H9 (cell line): ENCODE data around the gene SHB. TPM values are rescaled to one million over a fixed set of nuclear protein-coding genes. Genes with fewer than 3 reads are reported as not detected.

Source experiments
- DNase-seq: peaks from one replicate; pipeline ENCODE4 v3.0.0-alpha.2; 2017
- H2AFZ ChIP-seq: one replicate; pipeline ENCODE4 v1.6.1; 2013; ENCODE audit warnings: mild to moderate bottlenecking, low read length, control low read depth, moderate library complexity
- H2AK5ac ChIP-seq: 2 replicates; pipeline ENCODE4 v1.6.1; 2013; ENCODE audit warnings: low read length, control low read depth, mixed read lengths; ENCODE audit not compliant: insufficient read length
- H2BK120ac ChIP-seq: one replicate; pipeline ENCODE4 v1.6.1; 2013; ENCODE audit warnings: low read depth, mild to moderate bottlenecking, low read length, control low read depth, inconsistent platforms; ENCODE audit not compliant: poor library complexity, severe bottlenecking
- H2BK12ac ChIP-seq: 2 replicates; pipeline ENCODE4 v1.6.1; 2013; ENCODE audit warnings: low read length, control low read depth, mixed read lengths, low read depth; ENCODE audit not compliant: insufficient read length
- H2BK15ac ChIP-seq: 2 replicates; pipeline ENCODE4 v1.6.1; 2013; ENCODE audit warnings: low read depth, low read length, control low read depth
- H2BK20ac ChIP-seq: one replicate; pipeline ENCODE4 v1.6.1; 2013; ENCODE audit warnings: low read depth, mild to moderate bottlenecking, low read length, control low read depth, inconsistent platforms; ENCODE audit not compliant: poor library complexity, severe bottlenecking
- H2BK5ac ChIP-seq: 2 replicates; pipeline ENCODE4 v1.6.1; 2013; ENCODE audit warnings: low read length, control low read depth, mixed read lengths; ENCODE audit not compliant: insufficient read length
- H3K14ac ChIP-seq: 2 replicates; pipeline ENCODE4 v1.6.1; 2013; ENCODE audit warnings: low read length, control low read depth; ENCODE audit not compliant: insufficient read depth
- H3K18ac ChIP-seq: 2 replicates; pipeline ENCODE4 v1.6.1; 2013; ENCODE audit warnings: low read depth, mild to moderate bottlenecking, mixed read lengths, low read length, control low read depth; ENCODE audit not compliant: insufficient read length
- H3K23ac ChIP-seq: 2 replicates; pipeline ENCODE4 v1.6.1; 2013; ENCODE audit warnings: low read length, control low read depth, mixed read lengths, low read depth; ENCODE audit not compliant: insufficient read length
- H3K23me2 ChIP-seq: 2 replicates; pipeline ENCODE4 v1.6.1; 2013; ENCODE audit warnings: low read depth, mild to moderate bottlenecking, mixed read lengths, low read length, control low read depth; ENCODE audit not compliant: insufficient read length, poor library complexity, severe bottlenecking
- H3K27ac ChIP-seq: 2 replicates; pipeline ENCODE4 v1.5.1; 2013; ENCODE audit warnings: low read length, control low read depth, mixed read lengths, low read depth; ENCODE audit not compliant: insufficient read length
- H3K27me3 ChIP-seq: 2 replicates; pipeline ENCODE4 v1.6.1; 2013; ENCODE audit warnings: low read length, control low read depth, inconsistent platforms; ENCODE audit not compliant: insufficient read depth
- H3K4ac ChIP-seq: 2 replicates; pipeline ENCODE4 v1.6.1; 2013; ENCODE audit warnings: low read depth, mild to moderate bottlenecking, control low read depth, inconsistent platforms, low read length, moderate library complexity
- H3K4me1 ChIP-seq: 2 replicates; pipeline ENCODE4 v1.6.1; 2013; ENCODE audit warnings: low read length, control low read depth, inconsistent platforms; ENCODE audit not compliant: insufficient read depth
- H3K4me2 ChIP-seq: 2 replicates; pipeline ENCODE4 v1.6.1; 2013; ENCODE audit warnings: low read length, control low read depth, mixed read lengths; ENCODE audit not compliant: insufficient read length, insufficient read depth
- H3K56ac ChIP-seq: 2 replicates; pipeline ENCODE4 v1.6.1; 2013; ENCODE audit warnings: low read depth, mild to moderate bottlenecking, mixed read lengths, low read length, control low read depth; ENCODE audit not compliant: insufficient read length
- H3K79me1 ChIP-seq: 2 replicates; pipeline ENCODE4 v1.6.1; 2013; ENCODE audit warnings: low read depth, mild to moderate bottlenecking, moderate library complexity, low read length, control low read depth, inconsistent platforms; ENCODE audit not compliant: insufficient read depth, poor library complexity, severe bottlenecking
- H3K79me2 ChIP-seq: 2 replicates; pipeline ENCODE4 v1.6.1; 2013; ENCODE audit warnings: low read length, control low read depth, inconsistent platforms; ENCODE audit not compliant: insufficient read depth
- H3K9ac ChIP-seq: 2 replicates; pipeline ENCODE4 v1.6.1; 2013; ENCODE audit warnings: low read length, control low read depth, mixed read lengths; ENCODE audit not compliant: insufficient read length; ENCODE audit errors: extremely low read depth
- H3K9me3 ChIP-seq: one replicate; pipeline ENCODE4 v1.6.1; 2013; ENCODE audit warnings: low read depth, low read length, inconsistent platforms; ENCODE audit not compliant: control insufficient read depth
- H3T11ph ChIP-seq: one replicate; pipeline ENCODE4 v1.6.1; 2013; ENCODE audit warnings: mild to moderate bottlenecking, low read length, control low read depth, inconsistent platforms
- H4K20me1 ChIP-seq: one replicate; pipeline ENCODE4 v1.6.1; 2013; ENCODE audit not compliant: control insufficient read depth, insufficient read length, insufficient read depth
- H4K5ac ChIP-seq: 2 replicates; pipeline ENCODE4 v1.6.1; 2013; ENCODE audit warnings: low read depth, mild to moderate bottlenecking, mixed read lengths, low read length, control low read depth; ENCODE audit not compliant: insufficient read length
- H4K8ac ChIP-seq: replicated peaks from 2 replicates; pipeline ENCODE4 v1.6.1; 2013; ENCODE audit warnings: low read length, control low read depth, mixed read lengths, low read depth; ENCODE audit not compliant: insufficient read length
- H4K91ac ChIP-seq: 2 replicates; pipeline ENCODE4 v1.6.1; 2013; ENCODE audit warnings: low read depth, mild to moderate bottlenecking, moderate library complexity, mixed read lengths, low read length, control low read depth; ENCODE audit not compliant: insufficient read length
- H3K27ac Mint-ChIP-seq, 3 experiments: 2 replicates in 2 of 3; 3 replicates in 1 of 3; pipeline ENCODE4 v1.8.0; 2020 to 2021; ENCODE audit warnings: mixed read lengths in 3 of 3, mild to moderate bottlenecking in 1 of 3, moderate library complexity in 1 of 3
- H3K27me3 Mint-ChIP-seq: 2 replicates; pipeline ENCODE4 v1.8.0; 2021; ENCODE audit warnings: low read depth, mild to moderate bottlenecking, moderate library complexity, mixed read lengths
- H3K36me3 Mint-ChIP-seq, 3 experiments: 2 replicates in 2 of 3; 3 replicates in 1 of 3; pipeline ENCODE4 v1.8.0; 2020 to 2021; ENCODE audit warnings: low read depth in 3 of 3, mixed read lengths in 3 of 3; ENCODE audit not compliant: insufficient read depth in 1 of 3
- H3K4me1 Mint-ChIP-seq, 2 experiments: 2 replicates each; pipeline ENCODE4 v1.8.0; 2020; ENCODE audit warnings: mixed read lengths in 2 of 2
- H3K4me3 Mint-ChIP-seq, 2 experiments: 2 replicates in 1 of 2; 3 replicates in 1 of 2; pipeline ENCODE4 v1.8.0; 2020 to 2021; ENCODE audit warnings: mild to moderate bottlenecking in 2 of 2, mixed read lengths in 2 of 2, moderate library complexity in 1 of 2
- H3K9me3 Mint-ChIP-seq, 2 experiments: 2 replicates in 1 of 2; 3 replicates in 1 of 2; pipeline ENCODE4 v1.8.0; 2020; ENCODE audit warnings: mild to moderate bottlenecking in 2 of 2, mixed read lengths in 2 of 2, moderate library complexity in 1 of 2
- WGBS: extraction: QIAGEN DNeasy Blood & Tissue Kit; methylation state at CpG from one replicate; pipeline ENCODE4 v1.1.7; 2013; ENCODE audit warnings: missing lambda C conversion rate, low lambda C conversion rate, mixed read lengths; ENCODE audit not compliant: insufficient read length; ENCODE audit errors: extremely low coverage; 5-methylcytosine and 5-hydroxymethylcytosine counted together
- total RNA-seq: library from RNA; stranded (reverse); gene quantifications from 2 replicates; pipeline ENCODE4 v1.2.1, GENCODE V29; 2021
- TF ChIP-seq, protein P1 (sequence below): fragments of 200-600 bp; sonication (generic); conservative IDR thresholded peaks from 3 replicates; pipeline ENCODE4 v1.8.0; 2021; ENCODE audit warnings: antibody characterized with exemption, mild to moderate bottlenecking

The SHB gene
- total RNA-seq, 1 experiment from 2014 or later: 14.6 TPM

DNA sequence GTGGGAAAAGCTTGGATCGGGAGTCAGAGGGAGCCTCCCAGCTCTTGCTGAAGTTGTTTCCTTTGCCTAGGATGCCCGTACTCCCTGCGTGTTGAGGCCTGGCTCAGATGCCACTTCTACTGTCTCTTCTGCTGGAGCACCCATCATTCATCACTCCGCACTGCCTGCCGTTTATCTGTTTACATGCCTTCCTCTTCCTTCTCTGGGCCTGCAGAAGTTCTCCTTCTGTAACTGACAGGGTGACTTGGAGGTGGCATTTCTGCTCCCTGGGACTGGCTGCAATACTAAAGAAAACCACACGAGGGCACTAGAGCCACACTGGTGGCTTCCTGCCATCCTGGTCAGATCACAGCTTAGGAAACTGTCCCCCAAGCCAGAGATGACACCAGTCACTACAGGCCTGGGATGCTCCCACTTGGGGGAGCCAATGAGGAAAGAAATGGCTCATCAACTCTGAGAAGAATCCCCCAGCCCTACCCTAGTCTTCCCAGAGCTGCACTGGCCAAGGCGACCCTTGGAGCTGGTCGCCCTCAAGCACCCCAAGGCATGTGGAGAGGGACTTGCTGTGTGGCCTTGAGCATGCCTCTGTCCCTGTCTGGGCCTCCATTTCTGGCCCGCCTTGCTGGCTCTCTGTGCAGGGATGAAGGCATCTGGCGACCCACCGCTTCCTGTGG, 155.4 kb downstream of the SHB start:
- Histone ChIP-seq H2BK5ac (no peak overlapping the region), H4K20me1 (no peaks in the 10 kb centered on the region), H3K4me1 (no peaks in the 10 kb centered on the region), H3K18ac (no peak overlapping the region), H2AK5ac (no peak overlapping the region), H3K56ac (no peak overlapping the region), H2BK12ac (no peak overlapping the region), H2BK120ac (no peak overlapping the region), H3K79me2 (no peaks in the 10 kb centered on the region), H3T11ph (no peak overlapping the region), H3K9ac (no peak overlapping the region), H3K9me3 (no peaks in the 10 kb centered on the region), H3K4me2 (no peak overlapping the region), H3K4ac (no peak overlapping the region), H3K14ac (no peak overlapping the region), H3K23ac (no peak overlapping the region), H4K5ac (no peak overlapping the region), H3K23me2 (no peaks in the 10 kb centered on the region), H2BK20ac (no peak overlapping the region), H2AFZ (no peak overlapping the region), H3K27me3 (no peaks in the 10 kb centered on the region), H2BK15ac (no peak overlapping the region), H3K79me1 (no peaks in the 10 kb centered on the region), H3K27ac (no peak overlapping the region), H4K91ac (no peak overlapping the region), H4K8ac (no peak overlapping the region)
- Mint-ChIP-seq H3K4me1 (peaks cover 8 to 18% of the 10 kb centered on the region in 2 experiments), H3K27me3 (no peaks in the 10 kb centered on the region), H3K9me3 (no peaks in the 10 kb centered on the region), H3K27ac (no peak overlapping the region), H3K36me3 (peaks cover 0 to 8% (median 0%) of the 10 kb centered on the region in 3 experiments; a peak in 1 of 7 replicates), H3K4me3 (no peak overlapping the region)
- TF ChIP-seq, protein P1, sequence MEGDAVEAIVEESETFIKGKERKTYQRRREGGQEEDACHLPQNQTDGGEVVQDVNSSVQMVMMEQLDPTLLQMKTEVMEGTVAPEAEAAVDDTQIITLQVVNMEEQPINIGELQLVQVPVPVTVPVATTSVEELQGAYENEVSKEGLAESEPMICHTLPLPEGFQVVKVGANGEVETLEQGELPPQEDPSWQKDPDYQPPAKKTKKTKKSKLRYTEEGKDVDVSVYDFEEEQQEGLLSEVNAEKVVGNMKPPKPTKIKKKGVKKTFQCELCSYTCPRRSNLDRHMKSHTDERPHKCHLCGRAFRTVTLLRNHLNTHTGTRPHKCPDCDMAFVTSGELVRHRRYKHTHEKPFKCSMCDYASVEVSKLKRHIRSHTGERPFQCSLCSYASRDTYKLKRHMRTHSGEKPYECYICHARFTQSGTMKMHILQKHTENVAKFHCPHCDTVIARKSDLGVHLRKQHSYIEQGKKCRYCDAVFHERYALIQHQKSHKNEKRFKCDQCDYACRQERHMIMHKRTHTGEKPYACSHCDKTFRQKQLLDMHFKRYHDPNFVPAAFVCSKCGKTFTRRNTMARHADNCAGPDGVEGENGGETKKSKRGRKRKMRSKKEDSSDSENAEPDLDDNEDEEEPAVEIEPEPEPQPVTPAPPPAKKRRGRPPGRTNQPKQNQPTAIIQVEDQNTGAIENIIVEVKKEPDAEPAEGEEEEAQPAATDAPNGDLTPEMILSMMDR: peak; percentile 99
- WGBS: no CpG with 5 or more reads among the region's 11 CpGs
- peak; percentile 92 for DNase-seq
